GF-D8 (cell line): Measurements from ENCODE around the gene MPC1L.
"Not testable (repeated sequence)": the region's sequence is repeated elsewhere in the genome, so short reads cannot be mapped to it uniquely, and the experiment has no call there.

Source experiments
- DNase-seq: peaks from one replicate; lab custom pipeline; 2025; lab: John Stamatoyannopoulos, UW

The MPC1L gene

DNA sequence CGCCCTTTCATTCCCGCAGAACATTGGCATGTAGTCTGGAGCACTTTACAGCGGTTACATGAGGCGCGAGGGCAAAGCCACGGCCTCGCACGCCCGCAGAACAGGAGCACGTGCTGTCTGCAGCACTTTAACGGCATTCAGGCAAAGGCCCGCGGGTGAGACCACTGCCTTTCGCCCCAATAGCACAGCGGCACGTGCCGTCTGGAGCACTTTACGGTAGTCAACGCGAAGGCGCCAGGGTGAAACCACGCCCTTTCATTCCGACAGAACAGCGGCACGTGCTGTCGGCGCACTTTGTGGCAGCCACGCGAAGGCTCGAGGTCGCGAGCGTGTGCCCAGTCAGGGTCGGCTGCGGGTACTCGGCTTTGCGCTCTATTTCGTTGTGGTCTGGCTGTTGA lies at the start of gene MPC1L:
Gene MPC1L (plus strand): TSS at position 290 of the 398 bp plus-strand sequence. CDS start 138 bp downstream, outside the sequence.
- no peak for DNase-seq

DNA sequence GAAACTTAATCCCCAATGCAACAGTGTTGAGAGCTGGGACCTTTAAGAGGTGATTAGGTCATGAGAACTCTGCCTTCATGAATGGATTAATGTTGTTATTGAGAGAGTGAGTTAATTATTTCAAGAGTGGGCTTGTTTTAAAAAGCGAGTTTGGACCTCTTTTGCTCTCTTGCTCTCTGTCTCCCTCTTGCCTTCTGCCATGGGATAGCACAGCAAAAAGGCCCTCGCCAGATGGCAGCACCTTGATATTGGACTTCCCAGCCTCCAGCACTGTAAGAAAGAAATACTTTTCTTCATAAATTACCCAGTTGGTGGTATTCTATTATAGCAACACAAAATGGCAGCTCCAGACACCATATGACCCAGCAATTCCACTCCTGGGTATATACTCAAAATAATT lies 49.5 kb upstream of the MPC1L start:
- no peak for DNase-seq

DNA sequence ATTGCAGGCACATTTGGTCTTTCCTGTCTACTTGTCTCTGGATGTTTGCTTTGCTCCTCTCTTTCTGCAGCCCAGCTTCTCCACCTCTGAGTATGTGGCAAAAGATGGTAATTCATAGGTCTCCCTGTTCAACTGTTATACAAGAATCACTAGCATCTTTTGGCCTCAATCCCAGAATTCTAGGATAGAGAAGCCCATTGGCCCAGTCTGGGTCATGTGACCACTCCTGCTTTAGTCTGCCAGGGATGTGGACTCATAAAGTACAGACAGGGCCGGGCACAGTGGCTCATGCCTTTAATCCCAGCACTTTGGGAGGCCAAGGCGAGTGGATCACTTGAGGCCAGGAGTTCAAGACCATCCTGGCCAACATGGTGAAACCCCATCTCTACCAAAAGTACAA lies 47.8 kb upstream of the MPC1L start:
- DNase-seq: not testable (repeated sequence)

DNA sequence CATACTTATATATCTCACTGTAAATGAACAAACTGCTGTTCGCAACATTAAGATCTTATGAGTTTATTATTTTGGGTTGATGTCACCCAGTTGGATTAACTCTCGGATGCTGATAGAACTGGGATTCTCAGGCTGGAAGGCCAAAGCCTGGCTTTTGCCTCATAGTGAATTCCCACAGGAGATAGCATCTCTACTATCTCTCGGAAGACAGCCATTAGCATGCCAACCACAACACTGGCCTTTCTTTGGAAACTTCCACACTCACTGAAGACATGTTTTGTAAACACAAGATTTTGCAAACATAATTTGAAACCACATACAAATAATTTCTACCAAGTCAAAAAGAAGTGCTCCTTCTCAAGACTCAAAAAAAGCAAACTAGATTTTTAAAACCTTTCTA lies 46.9 kb upstream of the MPC1L start:
- no peak for DNase-seq

DNA sequence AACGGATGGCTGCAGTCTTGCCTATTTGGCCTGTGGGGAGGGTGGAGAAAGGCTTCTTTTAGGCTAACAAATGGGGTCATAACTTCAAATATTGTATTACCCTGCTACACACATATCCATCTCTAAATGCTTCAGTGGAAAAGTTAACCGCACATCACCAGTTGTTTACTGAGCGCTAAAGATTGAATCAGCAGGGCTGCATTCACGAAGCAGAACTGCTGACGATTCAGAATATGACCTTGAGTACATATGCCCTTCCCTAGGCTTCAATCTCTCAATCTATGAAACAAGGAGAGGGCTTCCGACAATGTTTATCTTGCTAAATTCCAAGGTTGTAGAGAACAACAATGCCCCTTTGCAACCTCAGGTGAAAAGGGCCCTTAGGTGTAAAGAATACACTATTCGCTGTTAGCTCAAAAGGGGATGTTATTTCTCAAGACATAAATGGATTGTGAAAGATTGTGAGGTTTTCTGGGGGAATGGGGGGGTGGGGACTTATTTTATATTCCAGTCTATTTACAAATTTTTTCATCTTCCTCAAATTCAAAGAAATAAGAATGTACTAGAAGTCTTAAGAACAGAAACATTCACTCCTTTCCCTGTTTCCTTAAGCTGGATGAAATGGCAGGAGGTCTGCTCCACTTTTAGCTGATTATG lies 45.1 kb upstream of the MPC1L start:
- peak; percentile 7 for DNase-seq

DNA sequence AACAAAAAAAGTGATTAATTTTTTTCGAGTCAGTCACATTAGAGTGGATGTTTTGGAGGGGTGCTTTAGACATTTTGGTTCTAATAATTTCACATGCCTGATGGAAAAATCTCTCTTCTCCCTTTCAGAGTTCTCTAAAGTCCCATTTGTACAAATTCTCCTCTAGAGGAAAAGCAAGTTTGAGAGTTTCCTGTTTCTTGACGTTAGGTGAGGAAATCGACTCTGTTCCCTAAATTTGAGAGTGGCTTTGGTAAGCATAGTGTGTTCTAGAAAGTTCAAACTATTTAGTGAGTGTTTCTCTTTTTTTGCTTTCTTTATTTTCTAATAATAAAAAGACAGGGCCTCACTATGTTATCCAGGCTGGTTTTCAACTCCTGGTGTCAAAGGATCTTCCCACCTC lies 44.1 kb upstream of the MPC1L start:
- DNase-seq: peak; percentile 1

DNA sequence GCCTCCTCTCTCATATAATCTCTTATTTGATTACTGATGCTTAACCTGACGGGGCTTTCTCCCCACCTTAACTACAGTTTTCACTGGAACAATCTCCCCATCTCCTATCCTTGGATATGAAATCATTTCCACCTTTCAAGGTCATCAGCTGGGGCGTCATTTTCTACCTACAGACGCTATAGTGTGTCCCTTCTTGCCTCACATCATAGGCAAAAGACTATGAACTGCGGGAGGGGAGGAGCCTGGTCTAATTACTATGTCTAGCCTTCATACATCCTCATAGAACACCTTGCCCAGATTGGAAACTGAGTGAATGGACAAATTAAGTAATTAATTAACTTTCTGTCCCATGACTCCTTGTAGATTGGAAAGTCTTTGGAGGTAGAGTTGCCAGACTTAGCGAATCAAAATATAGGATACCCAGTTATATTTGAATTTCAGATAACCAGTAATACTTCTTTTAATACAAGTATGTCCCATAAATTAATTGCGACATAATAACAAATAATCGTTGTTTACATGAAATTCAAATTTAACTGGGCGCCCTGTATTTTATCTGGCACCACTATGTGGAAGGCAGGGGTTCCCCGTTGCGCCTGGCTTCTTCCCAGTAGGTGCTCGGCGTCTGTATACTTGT lies 43.2 kb upstream of the MPC1L start:
- no peak for DNase-seq

DNA sequence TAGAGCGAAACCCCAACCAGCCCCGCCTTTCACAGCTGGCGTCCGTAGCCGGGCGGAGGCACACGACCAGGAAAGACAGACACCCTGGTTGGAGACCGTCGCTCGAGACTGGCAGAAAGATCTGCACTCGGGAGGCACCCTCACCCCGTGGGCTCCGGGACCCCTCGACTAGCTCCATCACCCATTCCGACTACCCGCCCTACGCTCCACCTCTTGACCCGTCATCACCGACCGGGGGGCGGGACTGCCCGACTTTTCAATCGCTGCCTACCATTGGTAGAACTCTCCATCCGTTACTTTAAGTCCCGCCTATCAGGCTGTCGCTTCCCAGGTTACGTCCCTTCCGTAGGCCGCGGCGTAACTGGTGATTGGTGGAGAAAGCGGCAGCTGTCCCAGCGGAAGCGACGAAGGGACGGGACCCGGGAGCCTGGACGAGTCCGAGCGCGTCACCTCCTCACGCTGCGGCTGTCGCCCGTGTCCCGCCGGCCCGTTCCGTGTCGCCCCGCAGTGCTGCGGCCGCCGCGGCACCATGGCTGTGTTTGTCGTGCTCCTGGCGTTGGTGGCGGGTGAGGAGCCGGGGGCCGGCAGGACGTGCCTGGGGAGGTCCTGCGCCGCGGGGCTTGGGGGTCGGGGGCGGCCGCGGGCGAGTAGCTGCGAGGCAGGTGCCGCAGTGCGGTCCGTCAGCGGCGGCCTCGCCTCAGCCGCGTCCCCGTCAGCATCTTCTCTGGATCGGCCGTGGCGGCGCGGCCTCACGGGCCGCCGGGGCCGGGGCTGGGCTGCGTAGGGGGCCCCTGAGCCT lies 42.5 kb upstream of the MPC1L start, which contains the start of gene ATP6AP2:
Gene ATP6AP2 (plus strand): TSS at position 434 of the 799 bp plus-strand sequence. CDS start 96 bp downstream, at position 530.
- DNase-seq: peak; percentile 77

DNA sequence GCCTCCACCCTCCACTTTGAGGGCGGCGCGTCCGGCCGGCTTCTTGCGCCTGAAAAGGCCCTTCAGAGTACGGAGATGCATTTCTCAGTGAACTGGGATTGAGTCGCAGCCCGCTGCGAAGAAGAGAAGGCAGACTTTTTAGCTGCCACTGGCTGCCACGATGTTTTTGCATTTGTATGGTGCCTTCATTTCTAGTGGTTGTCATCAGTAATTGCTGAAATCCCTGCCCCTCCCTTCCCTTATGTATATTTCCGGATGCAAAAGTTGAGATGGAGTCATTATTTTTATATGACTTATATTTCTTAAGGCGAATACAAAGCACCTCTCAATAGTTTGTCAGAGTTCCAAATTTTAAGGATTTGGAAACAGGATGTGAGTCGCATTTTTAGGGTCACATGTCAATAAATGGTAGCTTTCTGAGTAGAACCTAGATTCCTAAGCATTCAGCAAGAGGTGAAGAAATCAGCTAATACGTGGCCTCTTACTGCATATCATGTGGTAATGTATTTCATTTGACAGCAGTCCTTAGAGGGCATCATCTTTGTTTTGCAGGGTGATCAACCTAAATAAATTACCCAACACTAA lies 41.8 kb upstream of the MPC1L start:
- no peak for DNase-seq

DNA sequence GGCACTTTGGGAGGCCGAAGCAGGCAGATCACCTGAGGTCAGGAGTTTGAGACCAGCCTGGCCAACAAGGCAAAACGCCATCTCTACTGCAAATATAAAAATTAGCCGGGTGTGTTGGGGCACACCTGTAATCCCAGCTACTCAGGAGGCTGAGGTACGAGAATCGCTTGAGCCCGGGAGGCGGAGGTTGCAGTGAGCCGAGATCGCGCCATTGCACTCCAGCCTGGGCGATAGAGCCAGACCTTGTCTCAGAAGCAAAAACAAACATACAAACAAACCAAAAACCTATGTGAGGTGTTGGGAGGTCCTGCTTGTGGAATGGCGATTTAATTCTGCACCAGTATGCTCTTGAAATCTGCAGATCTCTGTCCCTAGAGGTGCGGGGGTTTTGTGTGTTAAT lies 41.0 kb upstream of the MPC1L start:
- not testable (repeated sequence) for DNase-seq

DNA sequence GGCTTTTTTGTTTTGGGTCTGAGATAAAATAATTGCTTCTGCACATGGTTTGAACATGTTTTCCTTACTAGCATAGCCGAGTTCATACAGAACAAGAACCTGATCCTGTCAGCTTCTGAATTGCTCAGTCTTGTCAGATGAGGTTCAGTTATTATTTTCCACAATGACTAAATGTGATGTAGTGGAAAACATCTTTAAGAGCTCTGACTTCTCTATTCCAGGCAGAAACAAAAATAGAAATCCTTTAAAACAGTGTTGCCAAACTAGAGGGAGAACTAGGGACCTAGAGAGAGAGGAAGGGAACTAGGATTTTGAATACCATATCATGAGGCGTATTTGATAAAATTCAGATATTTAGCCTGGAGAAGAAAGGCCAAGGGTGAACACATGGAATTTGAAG lies 40.4 kb upstream of the MPC1L start:
- no peak for DNase-seq

DNA sequence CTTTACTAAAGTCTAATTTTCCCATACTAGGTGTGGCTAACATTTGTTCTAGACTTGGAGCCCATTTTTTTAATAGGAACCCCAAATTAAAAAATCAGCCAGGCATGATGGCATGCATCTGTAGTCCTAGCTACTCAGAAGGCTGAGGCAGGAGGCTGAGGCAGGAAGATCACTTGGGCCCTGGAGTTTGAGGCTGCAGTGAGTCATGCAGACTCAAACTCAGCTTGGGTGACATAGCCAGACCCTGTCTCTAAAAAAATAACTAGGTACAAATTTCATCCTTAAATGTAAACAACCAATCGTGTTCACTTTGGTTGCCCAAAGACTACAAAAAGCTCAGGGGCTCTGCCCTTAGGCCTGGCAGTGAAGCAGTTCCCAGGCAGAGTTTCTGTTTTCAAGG lies 35.6 kb upstream of the MPC1L start:
- DNase-seq: not testable (repeated sequence)

DNA sequence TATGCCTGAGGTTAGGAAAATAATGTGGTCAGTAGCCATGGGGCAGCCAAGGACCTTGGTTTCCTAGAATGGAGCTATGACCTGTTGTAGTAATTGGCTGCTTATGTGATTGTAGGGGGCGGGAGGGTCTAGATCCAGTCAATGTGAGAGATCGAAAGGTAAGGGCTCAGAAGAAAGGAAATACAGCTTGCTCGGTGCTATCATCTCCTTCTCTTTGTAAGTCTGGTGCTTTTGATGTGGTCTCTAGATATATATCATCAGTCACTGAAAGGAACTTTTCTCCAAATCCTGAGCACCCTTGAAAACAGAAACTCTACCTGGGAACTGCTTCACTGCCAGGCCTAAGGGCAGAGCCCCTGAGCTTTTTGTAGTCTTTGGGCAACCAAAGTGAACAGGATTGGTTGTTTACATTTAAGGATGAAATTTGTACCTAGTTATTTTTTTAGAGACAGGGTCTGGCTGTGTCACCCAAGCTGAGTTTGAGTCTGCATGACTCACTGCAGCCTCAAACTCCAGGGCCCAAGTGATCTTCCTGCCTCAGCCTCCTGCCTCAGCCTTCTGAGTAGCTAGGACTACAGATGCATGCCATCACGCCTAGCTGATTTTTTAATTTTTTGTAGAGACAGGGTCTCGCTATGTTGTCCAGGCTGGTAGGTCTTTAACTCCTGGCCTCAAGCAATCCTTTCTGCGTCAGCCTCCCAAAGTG lies 33.5 kb upstream of the MPC1L start:
- not testable (repeated sequence) for DNase-seq

DNA sequence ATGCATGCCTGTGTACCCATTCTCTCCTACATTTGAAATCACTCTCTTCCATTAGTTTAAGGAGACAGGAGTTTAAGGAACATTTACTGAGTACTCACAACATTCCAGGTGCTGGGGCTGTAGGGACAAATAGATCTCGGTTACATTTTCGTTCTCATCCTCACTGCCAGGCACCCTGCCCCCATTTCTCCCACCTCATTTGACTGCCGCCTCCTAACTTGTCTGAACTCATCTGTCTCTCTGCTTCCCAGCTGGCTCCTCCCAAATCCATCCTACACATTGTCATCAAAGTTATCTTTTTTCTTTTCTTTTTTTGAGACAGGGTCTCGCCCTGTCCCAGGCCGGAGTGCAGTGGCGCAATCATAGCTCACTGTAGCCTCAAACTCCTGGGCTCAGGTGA lies 19.8 kb upstream of the MPC1L start:
- DNase-seq: no peak

DNA sequence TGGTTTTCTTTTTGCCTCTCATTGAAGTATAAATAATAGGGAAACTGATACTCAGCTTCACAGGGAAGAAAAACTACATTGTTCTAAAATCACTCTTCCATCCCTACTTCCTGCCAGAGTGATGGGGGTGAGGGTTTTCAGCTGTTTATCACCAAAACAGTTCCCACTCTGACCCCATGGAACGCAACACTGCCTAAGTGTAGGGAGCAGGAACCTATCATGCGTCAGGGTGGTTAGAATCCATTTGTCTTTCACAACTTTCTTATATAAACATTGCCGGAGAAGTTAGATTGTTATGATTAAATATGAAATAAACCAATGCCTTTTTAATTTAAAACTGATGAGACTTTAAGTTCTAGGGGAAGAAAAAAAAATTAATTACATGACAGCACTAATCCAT lies 15.8 kb upstream of the MPC1L start:
- no peak for DNase-seq

DNA sequence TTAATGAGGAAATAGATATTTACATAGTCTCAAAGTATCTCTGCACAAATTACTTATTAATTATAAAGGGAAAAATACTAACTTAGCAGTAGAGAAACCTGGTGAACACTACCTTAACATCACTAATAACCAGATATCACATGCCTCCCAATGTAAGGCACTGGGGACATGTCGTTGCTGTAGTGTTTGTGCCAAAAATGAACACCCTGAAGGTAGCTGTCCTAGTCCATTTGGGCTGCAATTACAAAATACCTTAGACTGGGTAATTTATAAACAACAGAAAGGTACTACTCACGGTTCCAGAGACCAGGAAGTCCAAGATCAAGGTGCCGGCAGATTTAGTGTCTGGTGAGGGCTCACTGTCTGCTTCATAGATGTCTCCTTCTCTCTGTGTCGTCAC lies 10.7 kb upstream of the MPC1L start:
- DNase-seq: no peak

DNA sequence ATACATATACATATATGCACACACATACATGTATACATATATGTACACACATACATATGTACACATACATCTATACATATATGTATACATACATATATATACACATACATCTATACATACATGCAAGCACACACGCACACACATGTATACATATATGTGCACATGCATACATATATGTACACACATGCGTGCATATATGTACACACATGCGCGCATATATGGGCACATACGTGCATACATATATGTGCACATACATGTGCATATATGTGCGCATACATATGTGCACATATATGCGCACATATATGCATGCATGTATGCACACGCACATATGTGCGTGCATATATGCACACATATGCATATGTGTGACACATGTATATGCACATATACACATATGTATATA lies 7.3 kb upstream of the MPC1L start:
- DNase-seq: no peak

DNA sequence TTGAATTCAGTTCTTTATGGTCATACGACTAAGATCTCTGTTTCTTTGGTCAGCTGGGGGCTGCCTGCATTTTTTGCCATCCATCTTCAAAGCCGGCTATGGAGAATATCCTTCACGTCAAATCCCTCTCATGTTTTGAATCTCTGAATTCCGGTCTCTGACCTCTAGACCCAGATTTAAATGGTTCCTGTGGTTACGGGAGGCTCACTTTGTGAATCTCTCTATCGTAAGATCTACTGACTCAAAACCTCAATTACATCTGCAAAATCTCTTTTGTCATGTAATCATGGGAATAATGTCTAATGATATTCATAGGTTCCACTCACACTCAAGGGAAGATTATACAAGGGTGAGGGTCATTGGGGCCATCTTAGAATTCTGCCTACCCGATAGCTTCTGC lies 5.7 kb upstream of the MPC1L start:
- no peak for DNase-seq

DNA sequence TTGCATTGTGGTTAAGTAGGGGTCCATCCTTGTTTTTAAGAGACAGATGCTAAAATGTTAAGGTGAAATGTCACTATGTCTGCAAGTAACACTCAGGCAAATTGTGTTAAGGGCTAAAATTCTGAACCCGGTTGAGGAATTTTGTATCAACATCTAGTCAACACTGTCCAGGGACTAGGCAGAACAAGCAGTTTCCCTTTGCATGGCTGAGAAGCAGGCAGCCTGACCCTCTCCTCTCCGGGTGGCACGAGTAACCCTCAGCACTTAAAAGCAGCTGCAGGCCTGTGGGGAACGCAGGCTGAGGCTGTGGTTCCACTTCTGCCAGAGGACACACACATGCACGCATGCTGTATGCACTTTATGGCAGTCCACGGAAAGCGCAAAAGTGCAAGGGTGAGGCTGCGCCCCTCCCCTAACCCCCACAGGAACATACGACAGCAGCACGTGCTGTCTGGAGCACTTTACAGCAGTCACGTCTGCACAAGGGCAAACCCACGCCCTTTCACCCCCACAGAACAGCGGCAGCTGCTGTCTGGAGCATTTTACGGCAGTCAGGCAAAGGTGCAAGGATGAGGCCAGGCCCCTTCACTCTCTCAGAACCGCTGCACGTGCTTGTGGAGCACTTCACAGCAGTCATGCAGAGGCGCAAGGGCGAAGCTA lies 619 bp upstream of the MPC1L start:
- no peak for DNase-seq

DNA sequence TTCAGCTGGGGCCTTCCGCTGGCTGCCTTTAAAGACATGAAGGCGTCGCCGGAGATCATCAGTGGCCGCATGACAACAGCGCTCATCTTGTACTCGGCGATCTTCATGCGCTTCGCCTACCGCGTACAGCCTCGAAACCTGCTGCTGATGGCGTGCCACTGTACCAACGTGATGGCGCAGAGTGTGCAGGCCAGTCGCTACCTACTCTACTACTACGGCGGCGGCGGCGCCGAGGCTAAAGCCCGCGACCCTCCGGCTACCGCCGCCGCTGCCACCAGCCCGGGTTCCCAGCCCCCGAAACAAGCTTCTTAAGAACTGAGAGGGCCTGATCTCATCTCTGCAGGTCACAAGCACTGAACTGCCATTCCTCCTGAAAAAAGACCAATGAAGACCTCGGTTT lies 437 bp downstream of the MPC1L start:
- no peak for DNase-seq

DNA sequence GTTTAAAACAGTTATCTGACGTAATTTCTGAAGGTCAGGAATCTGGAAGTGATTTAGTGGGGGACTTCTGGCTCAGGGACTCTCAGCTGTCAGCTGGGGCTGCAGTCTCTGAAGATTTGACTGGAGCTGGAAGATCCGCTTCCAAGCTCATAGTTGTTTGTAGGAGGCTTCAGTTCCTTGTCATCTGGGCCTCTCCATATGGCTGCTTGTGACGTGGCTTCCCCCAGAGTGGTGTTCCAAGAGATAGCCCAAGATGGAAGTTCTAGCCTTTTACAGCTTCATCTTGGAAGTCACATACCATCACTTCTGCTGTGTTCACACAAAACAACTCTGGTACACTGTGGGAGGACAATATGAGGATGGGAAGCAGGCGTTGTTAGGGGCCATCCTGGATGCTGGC lies 2.1 kb downstream of the MPC1L start:
- DNase-seq: no peak

DNA sequence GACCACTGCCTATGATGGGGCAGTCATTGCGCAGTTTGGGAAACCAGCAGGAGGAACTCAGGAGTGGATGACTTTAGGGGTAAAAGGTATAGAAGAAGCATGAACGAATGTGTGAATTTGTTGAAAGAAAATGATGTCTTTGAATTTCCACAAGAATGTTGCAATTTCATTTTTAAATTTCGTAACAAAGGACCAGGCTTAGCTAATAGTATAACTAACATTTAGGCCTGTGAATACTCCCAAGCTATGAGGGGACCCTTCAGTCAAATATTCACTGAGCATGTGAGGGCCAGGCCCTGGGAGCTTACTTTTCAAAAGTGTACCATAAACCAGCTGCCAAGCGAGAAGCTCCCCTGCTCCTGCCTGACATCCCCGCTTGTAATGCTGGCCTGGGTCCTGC lies 5.3 kb downstream of the MPC1L start:
- no peak for DNase-seq
